GM18951 (cell line): ENCODE results near the gene TRMU.

Experiments used
- POLR2A ChIP-seq: IDR thresholded peaks from 4 replicates; pipeline ENCODE4 v1.6.1; 2011; ENCODE audit warnings: mild to moderate bottlenecking; ENCODE audit not compliant: insufficient read length, insufficient read depth; ENCODE audit errors: extremely low read depth
- in situ Hi-C: fragments of 300-500 bp; cut with MboI; formaldehyde crosslinking; loops from one replicate; pipeline ENCODE4 v1.12.0; 2022; ENCODE audit warnings: low sequenced_read_pairs, mixed read lengths, inconsistent platforms; ENCODE audit not compliant: unreplicated experiment

Gene TRMU

DNA sequence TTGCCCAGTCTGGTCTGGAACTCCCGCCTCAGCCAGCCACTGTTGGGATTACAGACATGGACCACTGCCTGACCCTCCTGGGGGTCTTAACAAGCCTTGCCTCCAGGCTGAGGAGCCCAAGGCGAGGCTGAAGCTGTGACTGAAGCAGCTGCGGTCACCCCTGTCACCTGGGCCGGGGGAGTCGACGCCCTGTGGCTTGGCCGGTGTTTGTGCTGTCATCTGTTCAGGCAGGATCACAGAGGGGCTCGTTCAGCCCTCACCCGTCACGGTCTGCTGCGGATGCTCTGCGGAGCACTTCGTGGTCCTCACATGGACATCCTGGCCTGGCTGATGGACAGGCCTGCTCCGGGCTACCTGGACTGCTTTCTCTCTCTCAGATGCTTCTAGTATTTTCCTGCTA lies 23.8 kb downstream of the TRMU start:
- TF ChIP-seq POLR2A, result no peak
- in situ Hi-C loops, result no loop called here

- no peak for TF ChIP-seq POLR2A
- in situ Hi-C loops, result loop anchor here (5.0 to 10.0 kb wide), 2 partner anchors 75 to 182 kb away; no protein-coding TSS in a partner anchor
Measured at GRCh38 chr22:46360097-46360496, 24.6 kb downstream of the TRMU start.

DNA sequence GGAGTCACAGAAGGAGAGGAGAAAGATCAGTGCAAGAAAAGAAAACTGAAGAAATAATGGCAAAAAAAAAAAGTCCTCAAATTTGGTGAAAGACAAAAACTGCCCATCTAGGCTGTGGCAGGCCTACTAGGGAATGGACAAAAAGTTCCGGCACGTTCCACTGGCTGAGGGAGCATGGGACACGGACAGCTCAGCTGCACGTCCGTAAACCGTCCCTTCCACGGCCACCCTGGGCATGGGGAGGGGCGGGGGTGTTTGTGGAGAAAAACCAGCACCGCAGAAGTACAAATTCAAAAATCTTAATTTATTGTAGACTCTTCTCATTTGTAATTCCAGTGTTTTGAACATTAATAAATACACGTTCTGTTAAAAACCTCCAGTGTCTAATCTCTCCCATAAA lies 25.4 kb downstream of the TRMU start:
- in situ Hi-C loops, result loop anchor here (5.0 to 10.0 kb wide), 2 partner anchors 74 to 181 kb away; no protein-coding TSS in a partner anchor
- no peak for TF ChIP-seq POLR2A

DNA sequence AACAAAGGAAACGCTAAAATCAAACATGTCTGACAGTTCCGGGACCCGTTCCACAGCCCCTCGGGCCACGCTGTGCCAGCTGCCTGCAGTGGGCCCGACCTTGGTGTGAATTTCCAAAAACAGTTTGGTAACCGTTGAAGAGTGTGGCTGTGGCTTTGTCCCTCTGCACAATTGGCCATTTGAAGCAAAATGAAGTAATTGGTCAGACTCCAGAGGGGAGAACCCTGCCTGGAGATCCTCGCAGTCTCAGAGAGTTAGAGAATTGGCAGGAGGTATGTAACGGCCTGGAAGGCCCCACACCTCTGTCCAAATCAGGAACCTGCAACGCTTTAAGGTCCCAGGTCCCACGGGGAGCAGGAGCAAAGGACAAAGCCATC lies 26.3 kb downstream of the TRMU start:
- in situ Hi-C loops, result loop anchor here (5.0 to 10.0 kb wide), 2 partner anchors 73 to 180 kb away; no protein-coding TSS in a partner anchor
- no peak for TF ChIP-seq POLR2A

GRCh38 chr22:46362203-46362933 lies 26.9 kb downstream of the TRMU start:
- no peak for TF ChIP-seq POLR2A
- in situ Hi-C loops, result loop anchor here (5.0 to 10.0 kb wide), 2 partner anchors 72 to 180 kb away; no protein-coding TSS in a partner anchor

- no peak for TF ChIP-seq POLR2A
- in situ Hi-C loops, result loop anchor here (5.0 to 10.0 kb wide), 2 partner anchors 72 to 179 kb away; no protein-coding TSS in a partner anchor
Measured at GRCh38 chr22:46362934-46363515, 27.5 kb downstream of the TRMU start.

DNA sequence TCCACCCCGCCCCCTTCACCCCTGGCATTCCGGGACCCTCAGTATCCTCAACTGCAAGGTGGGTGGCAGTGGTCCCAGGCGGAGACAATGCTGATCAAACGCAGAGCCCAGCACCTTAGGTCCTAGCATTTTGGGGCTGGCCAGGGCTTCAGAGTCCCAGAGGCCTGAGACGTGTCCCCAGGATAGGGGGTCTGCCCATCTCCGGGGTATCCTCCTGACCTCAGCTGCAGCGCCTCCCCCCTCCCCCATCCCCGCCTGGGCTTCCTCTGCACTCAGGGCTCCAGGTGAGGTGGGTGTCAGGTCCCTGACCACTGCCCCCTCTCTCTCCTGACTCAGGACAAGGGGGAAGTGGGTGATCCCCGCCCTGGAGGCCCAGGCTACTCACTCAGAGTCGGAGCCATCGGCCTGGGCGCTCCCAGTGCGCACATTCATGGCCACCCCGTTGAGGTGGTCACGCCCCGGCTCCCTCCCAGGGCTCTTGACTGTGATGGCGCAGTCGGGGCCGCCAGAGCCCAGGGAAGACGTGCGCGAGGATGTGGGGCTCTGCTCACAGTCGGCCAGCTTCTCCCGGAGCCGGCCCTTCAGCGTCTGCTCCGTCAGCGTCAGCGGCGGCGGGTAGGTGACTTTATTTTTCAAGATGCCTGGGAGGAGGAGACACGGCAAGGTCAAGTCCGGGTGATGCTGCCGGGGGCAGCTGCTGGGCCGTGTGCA lies 28.3 kb downstream of the TRMU start:
- in situ Hi-C loops, result loop anchor here (5.0 to 10.0 kb wide), 2 partner anchors 71 to 179 kb away; no protein-coding TSS in a partner anchor
- no peak for TF ChIP-seq POLR2A

- TF ChIP-seq POLR2A, result no peak
- in situ Hi-C loops, result loop anchor here (5.0 to 10.0 kb wide), 2 partner anchors 70 to 178 kb away; no protein-coding TSS in a partner anchor
Measured at GRCh38 chr22:46364341-46365165, 29.0 kb downstream of the TRMU start.

- in situ Hi-C loops, result loop anchor here (10.0 kb wide), 1 partner anchor 70 kb away; no protein-coding TSS in a partner anchor
- no peak for TF ChIP-seq POLR2A
Measured at GRCh38 chr22:46365166-46365624, 29.7 kb downstream of the TRMU start.

DNA sequence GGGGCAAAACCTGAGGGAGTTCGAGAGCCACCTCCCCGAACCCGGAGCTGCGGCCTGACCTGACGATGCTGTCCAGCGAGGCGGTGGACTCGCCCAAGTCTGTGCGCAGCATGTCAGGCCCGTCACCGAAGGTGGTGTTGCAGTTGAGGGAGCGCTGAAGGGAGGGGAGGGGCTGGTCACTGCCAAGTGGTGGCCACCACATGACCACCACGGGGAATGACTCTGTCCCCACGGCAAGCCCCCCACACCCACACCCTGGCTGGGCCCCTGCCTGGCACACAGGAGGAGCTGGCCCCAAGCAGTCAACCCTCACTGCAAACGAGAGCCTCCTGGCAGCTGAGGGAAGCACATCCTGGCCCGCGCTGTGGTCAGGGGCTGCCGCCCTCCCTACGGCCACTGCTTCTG lies 30.8 kb downstream of the TRMU start:
- in situ Hi-C loops, result loop anchor here (10.0 kb wide), 1 partner anchor 68 kb away; no protein-coding TSS in a partner anchor
- no peak for TF ChIP-seq POLR2A

DNA sequence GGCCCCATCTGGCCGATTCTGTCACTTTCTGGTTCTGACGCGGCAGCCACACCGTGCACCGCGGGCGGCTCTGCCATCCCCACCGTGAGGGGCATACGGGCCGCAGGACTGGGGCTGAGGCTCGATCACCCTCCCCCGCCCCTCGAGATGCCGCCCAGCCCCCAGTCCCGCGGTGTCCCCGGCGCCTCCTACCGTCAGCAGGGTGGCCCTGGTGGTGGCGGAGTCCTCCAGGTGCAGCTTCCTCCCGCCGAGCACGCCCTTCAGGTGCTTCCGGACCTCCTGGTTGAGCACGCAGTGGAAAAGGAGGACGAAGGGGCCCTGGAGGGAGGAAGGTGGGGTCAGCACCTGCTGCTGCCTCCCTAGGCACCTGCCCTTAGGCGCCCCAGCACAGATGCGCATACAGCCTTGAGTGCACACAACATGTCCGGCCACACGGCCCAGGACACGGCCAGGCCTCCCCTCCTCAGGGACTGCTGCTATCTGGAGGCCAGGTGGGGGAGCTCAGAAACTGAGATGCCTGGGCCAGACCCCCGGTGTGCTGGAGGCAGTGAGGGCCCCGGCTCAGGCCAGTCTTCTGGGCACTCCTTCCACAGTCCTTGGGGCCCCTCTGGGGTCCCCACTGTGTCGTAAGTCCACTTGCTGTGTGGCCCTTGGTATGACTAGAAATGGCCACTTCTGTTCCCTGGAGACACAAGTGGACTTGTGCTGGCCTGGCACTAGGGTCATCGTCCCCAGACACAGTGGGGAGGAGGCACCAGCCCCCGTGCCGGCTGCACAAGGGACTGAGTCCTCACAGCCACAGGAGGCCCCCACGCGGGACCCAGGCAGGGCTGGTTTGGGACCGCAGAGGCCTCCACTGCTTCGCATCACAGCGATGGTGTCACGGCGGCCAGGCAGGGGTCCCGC lies 31.5 kb downstream of the TRMU start:
- TF ChIP-seq POLR2A, result no peak
- in situ Hi-C loops, result loop anchor here (10.0 kb wide), 1 partner anchor 68 kb away; no protein-coding TSS in a partner anchor

- in situ Hi-C loops, result loop anchor here (10.0 kb wide), 1 partner anchor 67 kb away; no protein-coding TSS in a partner anchor
- no peak for TF ChIP-seq POLR2A
Measured at GRCh38 chr22:46367707-46368191, 32.2 kb downstream of the TRMU start.
